ENCODE data around the gene AGAP2. TPM values are rescaled to one million over a fixed set of nuclear protein-coding genes. Genes with fewer than 3 reads are reported as not detected.

Gene AGAP2
- polyA plus RNA-seq, 1 donor (not counting 4 experiments of a cell fraction or from before 2014, with no cell fraction given): 0.13 TPM

DNA sequence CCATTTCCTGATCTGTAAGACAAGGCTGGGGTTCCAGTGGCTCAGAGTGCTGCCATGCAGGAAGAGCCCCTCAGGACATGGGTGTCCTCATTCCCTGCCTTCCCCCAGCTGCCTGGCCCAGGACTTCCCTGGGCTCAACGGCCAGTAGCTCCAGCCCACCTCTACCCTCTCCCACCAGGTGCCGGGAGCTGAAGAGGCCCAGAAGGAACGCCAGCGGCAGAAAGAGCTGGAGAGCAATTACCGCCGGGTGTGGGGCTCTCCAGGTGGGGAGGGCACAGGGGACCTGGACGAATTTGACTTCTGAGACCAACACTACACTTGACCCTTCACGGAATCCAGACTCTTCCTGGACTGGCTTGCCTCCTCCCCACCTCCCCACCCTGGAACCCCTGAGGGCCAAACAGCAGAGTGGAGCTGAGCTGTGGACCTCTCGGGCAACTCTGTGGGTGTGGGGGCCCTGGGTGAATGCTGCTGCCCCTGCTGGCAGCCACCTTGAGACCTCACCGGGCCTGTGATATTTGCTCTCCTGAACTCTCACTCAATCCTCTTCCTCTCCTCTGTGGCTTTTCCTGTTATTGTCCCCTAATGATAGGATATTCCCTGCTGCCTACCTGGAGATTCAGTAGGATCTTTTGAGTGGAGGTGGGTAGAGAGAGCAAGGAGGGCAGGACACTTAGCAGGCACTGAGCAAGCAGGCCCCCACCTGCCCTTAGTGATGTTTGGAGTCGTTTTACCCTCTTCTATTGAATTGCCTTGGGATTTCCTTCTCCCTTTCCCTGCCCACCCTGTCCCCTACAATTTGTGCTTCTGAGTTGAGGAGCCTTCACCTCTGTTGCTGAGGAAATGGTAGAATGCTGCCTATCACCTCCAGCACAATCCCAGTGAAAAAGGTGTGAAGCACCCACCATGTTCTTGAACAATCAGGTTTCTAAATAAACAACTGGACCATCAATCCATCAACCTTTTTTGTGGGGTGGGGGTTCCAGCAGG lies 17.6 kb downstream of the AGAP2 start:
- dilution Hi-C loops (cut with MboI; ENCODE audit: extremely low pct_ligation_motif_present, low sequenced_read_pairs): no loop called here
- TF ChIP-seq EZH2 (IDR thresholded peaks at IDR 0.05; ENCODE audit: low read length): no peak
- TF ChIP-seq, protein P1, sequence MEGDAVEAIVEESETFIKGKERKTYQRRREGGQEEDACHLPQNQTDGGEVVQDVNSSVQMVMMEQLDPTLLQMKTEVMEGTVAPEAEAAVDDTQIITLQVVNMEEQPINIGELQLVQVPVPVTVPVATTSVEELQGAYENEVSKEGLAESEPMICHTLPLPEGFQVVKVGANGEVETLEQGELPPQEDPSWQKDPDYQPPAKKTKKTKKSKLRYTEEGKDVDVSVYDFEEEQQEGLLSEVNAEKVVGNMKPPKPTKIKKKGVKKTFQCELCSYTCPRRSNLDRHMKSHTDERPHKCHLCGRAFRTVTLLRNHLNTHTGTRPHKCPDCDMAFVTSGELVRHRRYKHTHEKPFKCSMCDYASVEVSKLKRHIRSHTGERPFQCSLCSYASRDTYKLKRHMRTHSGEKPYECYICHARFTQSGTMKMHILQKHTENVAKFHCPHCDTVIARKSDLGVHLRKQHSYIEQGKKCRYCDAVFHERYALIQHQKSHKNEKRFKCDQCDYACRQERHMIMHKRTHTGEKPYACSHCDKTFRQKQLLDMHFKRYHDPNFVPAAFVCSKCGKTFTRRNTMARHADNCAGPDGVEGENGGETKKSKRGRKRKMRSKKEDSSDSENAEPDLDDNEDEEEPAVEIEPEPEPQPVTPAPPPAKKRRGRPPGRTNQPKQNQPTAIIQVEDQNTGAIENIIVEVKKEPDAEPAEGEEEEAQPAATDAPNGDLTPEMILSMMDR (optimal IDR thresholded peaks at IDR 0.05 in 1 of 3, IDR thresholded peaks at IDR 0.05 in 1 of 3, conservative IDR thresholded peaks at IDR 0.05 in 1 of 3; ENCODE audit: extremely low read depth in 1 of 3, insufficient read depth in 2 of 3, low read length in 3 of 3): no peak
- Histone ChIP-seq H4K20me1 (ENCODE audit: control insufficient read depth, extremely low read depth, insufficient read depth, low read length) (no peaks in the 10 kb centered on the region), H3K9me1 (ENCODE audit: control insufficient read depth, extremely low read depth, insufficient read depth, low read length) (no peaks in the 10 kb centered on the region), H3K4me1 (ENCODE audit: control insufficient read depth, extremely low read depth, insufficient read depth, low read length) (peaks cover 3% of the 10 kb centered on the region), H3K4me3 (ENCODE audit: control insufficient read depth in 2 of 3, extremely low read depth in 1 of 3, insufficient read depth in 2 of 3, low read depth in 1 of 3, low read length in 3 of 3) (no peak overlapping the region), H3K9ac (ENCODE audit: control insufficient read depth, extremely low read depth, insufficient read depth, low read length) (no peak overlapping the region), H3K79me2 (ENCODE audit: control insufficient read depth, insufficient read depth, low read length) (no peaks in the 10 kb centered on the region), H2AFZ (ENCODE audit: control insufficient read depth, low read length) (no peak overlapping the region), H3K4me2 (ENCODE audit: control insufficient read depth, extremely low read depth, insufficient read depth, low read depth, low read length) (no peak overlapping the region), H3K27ac (ENCODE audit: control insufficient read depth, insufficient read depth, low read length) (no peak overlapping the region), H3K9me3 (ENCODE audit: control insufficient read depth, low read depth, low read length) (no peaks in the 10 kb centered on the region), H3K36me3 (ENCODE audit: control insufficient read depth in 2 of 2, extremely low read depth in 1 of 2, insufficient read depth in 2 of 2, low read length in 2 of 2) (peaks cover 5 to 16% of the 10 kb centered on the region in 2 experiments), H3K27me3 (ENCODE audit: control insufficient read depth, extremely low read depth, insufficient read depth, low read length) (no peaks in the 10 kb centered on the region)
- FAIRE-seq (no peak), DNase-seq (ENCODE audit: low read depth, low spot score) (no peak)

DNA sequence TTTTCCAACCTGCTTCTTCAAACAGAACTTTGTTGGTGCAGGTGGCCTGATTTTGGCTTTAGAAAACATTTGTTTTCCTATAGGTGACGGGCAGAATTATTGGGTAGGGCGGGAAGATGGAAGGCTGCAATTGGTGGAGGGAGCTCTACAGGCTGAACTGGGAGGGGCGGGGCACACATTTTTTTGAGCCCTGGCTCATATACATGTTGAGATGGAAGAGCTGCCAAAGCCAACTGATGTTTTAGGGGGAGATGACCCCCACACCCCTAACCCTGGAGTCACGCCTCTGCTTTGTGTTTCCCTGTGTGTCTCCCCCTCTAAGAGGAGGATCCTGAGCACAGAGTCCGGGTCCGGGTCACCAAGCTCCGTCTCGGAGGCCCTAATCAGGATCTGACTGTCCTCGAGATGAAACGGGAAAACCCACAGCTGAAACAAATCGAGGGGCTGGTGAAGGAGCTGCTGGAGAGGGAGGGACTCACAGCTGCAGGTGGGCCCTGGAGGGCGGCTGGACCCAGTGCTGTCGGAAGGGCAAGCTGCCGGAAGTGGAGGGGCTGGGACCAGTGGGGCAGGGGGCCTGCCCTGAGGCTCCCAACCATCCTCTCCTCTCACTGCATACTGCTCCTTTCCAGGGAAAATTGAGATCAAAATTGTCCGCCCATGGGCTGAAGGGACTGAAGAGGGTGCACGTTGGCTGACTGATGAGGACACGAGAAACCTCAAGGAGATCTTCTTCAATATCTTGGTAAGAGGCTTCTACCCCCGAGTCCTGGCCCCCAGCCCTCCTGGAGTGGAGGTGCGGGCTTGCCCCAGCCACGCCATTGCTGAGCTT lies 18.6 kb downstream of the AGAP2 start:
- Histone ChIP-seq H3K4me2 (ENCODE audit: control insufficient read depth, extremely low read depth, insufficient read depth, low read depth, low read length) (no peak overlapping the region), H3K9me1 (ENCODE audit: control insufficient read depth, extremely low read depth, insufficient read depth, low read length) (no peaks in the 10 kb centered on the region), H3K36me3 (ENCODE audit: control insufficient read depth in 2 of 2, extremely low read depth in 1 of 2, insufficient read depth in 2 of 2, low read length in 2 of 2) (peaks cover 5 to 16% of the 10 kb centered on the region in 2 experiments), H3K27ac (ENCODE audit: control insufficient read depth, insufficient read depth, low read length) (no peak overlapping the region), H3K4me1 (ENCODE audit: control insufficient read depth, extremely low read depth, insufficient read depth, low read length) (no peaks in the 10 kb centered on the region), H3K9me3 (ENCODE audit: control insufficient read depth, low read depth, low read length) (no peaks in the 10 kb centered on the region), H3K9ac (ENCODE audit: control insufficient read depth, extremely low read depth, insufficient read depth, low read length) (no peak overlapping the region), H3K4me3 (ENCODE audit: control insufficient read depth in 2 of 3, extremely low read depth in 1 of 3, insufficient read depth in 2 of 3, low read depth in 1 of 3, low read length in 3 of 3) (no peak overlapping the region), H3K27me3 (ENCODE audit: control insufficient read depth, extremely low read depth, insufficient read depth, low read length) (no peaks in the 10 kb centered on the region), H2AFZ (ENCODE audit: control insufficient read depth, low read length) (no peak overlapping the region), H3K79me2 (ENCODE audit: control insufficient read depth, insufficient read depth, low read length) (no peaks in the 10 kb centered on the region), H4K20me1 (ENCODE audit: control insufficient read depth, extremely low read depth, insufficient read depth, low read length) (no peaks in the 10 kb centered on the region)
- TF ChIP-seq, protein P1 (optimal IDR thresholded peaks at IDR 0.05 in 1 of 3, IDR thresholded peaks at IDR 0.05 in 1 of 3, conservative IDR thresholded peaks at IDR 0.05 in 1 of 3; ENCODE audit: extremely low read depth in 1 of 3, insufficient read depth in 2 of 3, low read length in 3 of 3): no peak
- no peak for TF ChIP-seq EZH2 (IDR thresholded peaks at IDR 0.05; ENCODE audit: low read length)
- dilution Hi-C loops (cut with MboI; ENCODE audit: extremely low pct_ligation_motif_present, low sequenced_read_pairs): no loop called here
- no peak for FAIRE-seq
- DNase-seq (ENCODE audit: low read depth, low spot score): no peak
